ENCODE measurements around the gene NUDT16.
"Not testable (repeated sequence)": the region's sequence is repeated elsewhere in the genome, so short reads cannot be mapped to it uniquely, and the experiment has no call there.

The NUDT16 gene

DNA sequence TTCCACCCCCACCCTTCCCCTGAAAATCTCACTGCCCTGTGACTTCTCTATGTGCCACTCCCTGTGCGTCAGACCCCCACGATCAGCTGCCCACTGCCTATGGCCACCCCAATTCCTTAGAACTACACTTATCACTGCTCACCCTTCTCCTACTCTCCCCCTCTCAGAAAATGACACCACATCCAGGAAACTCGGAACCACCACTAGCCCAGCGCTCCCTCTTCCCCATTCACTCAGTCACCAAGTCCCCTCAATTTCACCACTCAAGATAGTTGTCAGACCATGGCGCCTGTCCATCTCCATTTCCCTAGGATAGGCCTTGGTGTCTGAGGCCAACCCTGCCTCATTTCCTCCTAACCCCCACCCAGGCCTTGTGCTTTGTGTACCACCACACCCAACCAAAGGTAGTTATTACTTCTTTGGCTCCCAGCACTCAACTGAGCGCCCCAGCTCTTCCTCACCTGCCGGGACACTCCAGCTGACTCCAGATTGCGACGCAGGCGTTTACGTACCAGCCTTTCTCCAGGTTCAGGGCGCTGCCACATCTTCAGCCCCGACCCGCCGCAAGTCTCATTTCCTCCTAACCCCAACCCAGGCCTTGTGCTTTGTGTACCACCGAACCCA is 641 bp upstream of the NUDT16 start:
- in situ Hi-C loops (cut with MboI; ENCODE audit: low sequenced_read_pairs) = not testable (repeated sequence)

DNA sequence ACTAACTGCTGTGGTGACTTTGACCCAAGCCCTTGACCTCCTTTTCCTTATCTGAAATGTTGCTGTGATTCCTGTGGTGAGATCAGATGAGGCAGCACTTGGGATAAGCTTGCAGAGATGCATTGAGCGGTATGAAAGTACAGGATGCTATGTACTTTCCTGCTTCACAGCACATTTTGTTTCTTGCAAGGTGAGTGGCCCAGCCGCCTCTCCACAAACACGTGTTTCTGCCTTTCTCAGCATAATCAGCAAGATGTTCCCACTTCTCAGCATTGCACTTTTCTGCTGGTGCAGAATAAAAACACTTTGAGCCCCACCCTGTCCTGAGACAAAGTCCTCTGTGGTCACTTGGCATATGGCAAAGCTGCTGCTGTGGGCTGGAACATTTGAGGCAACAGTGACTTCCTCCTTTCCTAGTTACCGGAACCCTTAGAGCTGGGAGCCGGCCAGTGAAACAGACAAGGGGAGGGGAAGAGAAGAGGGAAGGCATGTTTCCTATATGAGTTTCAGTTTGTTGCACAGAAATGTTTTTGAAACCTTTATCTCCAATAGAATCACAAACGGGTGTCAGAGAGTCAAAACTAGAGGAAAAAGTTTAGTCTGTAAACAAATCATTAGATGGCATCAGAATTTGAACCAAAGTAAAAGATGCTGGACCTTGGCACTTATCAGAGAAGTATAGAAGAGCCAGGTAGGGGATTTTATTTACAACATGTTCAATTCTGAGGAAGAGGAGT is 5.0 kb downstream of the NUDT16 start:
- in situ Hi-C loops (cut with MboI; ENCODE audit: low sequenced_read_pairs) = no loop called here

DNA sequence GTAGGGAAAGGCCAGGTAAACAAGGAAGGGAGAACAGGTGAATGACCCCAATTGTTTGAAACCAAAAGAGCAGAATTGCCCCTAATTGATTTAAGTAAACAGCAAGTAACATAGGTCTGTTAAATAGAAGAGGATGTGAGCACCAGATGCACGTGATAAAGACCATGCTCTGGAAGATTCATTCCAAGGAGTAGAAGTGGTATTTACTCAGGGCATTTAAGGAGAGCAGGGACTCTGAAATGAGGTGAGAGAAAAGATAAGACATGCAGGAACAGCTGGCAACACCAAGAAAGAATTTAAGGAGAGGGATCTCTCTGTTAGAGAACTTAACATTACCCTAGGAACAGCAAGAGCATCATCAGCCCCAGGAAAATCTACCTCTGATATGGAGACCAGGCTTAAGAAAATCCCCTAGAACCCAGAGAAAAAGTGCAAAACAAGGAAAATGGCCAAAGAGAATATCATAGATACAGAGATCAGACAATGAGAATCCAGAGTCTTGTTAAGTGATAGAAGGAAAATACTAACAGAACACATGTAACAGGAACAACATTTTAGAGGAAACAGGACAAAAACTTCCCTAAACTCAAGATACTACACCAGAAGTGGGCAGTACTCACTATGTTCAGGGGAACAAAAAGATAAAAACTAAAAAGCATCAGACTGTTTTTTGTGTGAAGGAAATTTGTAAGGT is 6.4 kb downstream of the NUDT16 start:
- in situ Hi-C loops (cut with MboI; ENCODE audit: low sequenced_read_pairs) = no loop called here

DNA sequence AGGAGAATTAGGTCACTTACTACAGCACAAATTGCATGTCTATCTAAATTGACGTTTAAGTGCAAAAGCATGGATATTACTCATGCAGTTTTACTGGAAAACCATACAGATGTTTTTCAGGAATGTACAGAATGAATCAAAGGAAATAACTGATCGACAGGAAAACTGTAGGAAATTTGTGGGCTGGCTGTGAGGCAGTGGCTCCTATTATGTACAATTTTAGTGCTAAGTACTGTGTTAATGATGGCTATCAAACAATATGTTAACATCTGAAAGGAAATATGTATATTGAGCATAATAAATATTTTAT is 6.9 kb downstream of the NUDT16 start:
- in situ Hi-C loops (cut with MboI; ENCODE audit: low sequenced_read_pairs) = no loop called here

DNA sequence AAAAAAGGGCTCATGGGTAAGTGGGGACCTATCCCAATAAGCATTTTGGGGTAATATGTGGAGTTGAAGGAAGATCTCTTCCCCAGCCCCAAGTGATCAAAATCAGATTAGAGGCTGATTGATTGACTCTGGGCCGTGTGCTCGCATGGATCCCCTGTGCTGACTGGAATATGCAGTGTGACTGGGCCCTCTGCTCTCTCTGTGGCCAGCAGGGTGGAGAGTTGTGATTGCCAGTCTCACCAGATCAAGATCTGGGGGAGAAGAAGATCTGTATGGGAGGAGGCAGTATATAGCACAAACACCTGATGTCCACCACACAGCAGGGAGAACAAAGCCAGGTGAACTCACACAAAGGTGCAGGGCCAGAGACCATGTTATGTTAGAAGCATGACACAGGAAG is 8.8 kb downstream of the NUDT16 start:
- in situ Hi-C loops (cut with MboI; ENCODE audit: low sequenced_read_pairs) = no loop called here

DNA sequence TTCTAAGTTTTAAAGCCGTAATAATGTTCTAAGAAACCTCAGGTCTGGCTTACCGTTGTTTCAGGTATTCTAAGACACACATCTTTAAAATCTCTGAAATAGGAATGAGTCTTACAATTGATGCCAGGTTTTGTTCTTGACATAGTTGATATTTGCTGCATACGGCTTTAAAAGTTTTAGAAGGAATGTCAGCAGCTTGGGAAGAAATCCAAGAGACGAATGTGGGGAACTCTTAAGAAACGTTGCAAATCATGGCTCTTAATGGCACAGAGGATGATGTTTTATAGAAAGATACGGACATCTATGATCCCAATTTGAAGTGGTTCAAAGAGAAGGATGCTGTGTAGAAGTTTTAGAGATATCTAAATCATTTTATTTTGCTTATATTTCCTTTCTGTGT is 11.5 kb downstream of the NUDT16 start:
- in situ Hi-C loops (cut with MboI; ENCODE audit: low sequenced_read_pairs) = no loop called here

DNA sequence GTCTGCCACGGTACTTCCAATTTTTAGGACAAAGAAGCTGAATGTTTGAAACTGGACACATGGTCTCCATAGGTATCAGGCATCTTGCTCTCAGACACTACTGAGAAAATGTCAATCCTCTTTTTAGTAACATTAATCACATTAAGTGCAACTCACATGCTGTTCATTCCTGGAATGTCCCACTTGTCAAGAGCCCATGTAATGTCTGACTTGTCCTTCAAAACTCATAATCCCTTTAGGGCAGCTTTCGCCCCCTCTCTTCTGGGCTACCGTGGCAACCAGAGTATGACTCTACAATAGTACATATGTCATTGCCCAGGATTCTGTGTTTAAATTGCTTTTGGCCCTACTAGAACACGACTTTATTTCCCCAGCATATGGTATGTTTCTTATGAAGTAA is 12.3 kb downstream of the NUDT16 start:
- in situ Hi-C loops (cut with MboI; ENCODE audit: low sequenced_read_pairs) = no loop called here

DNA sequence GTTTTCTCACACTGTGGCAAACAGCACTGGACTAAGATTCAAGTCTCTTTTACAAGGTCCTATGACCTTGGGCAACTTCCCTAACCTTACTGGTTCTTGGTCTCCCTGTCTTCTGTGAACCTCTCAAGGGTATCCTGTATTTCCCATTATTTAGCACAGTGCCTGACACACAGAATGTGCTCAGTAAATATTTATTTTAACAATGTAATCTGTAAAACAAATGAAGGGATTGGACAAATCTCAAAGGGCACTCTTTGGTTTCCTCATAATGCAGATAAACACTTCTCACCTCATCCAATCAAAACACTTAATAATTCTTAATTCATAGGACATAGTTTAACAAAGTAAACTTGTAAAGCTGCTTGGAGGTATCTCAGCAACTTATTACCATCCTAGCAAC is 12.8 kb downstream of the NUDT16 start:
- in situ Hi-C loops (cut with MboI; ENCODE audit: low sequenced_read_pairs) = no loop called here

DNA sequence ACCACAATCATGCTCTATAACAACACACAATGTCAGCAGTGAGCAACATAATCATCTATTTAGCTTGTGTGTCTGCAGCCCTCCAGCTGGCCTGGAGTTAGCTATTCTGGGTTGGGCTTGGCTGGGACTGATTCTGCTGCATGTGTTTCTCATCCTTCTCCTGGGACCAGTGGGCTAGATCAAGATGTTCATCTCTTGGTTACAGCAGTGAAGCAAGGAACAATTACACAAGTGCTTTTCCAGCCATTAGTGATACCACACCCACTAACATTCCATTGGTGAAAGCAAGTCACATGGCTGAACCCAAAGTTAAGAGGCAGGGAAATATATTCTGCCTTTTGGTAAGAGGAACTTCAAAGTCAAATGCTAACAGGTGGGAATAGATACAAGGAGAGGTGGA is 14.6 kb downstream of the NUDT16 start:
- in situ Hi-C loops (cut with MboI; ENCODE audit: low sequenced_read_pairs) = no loop called here

DNA sequence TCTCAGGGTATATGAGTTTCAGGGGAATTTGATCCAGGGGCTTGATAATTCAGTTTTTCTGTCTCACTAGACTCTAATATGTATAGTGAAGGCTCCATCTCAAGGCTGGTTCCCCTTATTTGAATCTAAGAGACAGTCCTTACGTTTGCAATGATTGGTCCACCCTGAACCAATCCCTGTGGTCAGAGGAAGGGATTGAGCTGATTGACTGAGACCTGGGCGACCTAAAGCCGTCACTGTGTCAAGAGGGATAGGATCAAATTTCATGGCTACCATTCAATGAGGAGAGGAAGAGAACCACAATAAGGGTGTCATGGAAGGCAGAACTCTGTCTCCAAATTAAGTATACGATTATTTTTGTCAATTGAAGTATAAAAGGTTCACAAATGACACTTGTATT is 16.3 kb downstream of the NUDT16 start:
- in situ Hi-C loops (cut with MboI; ENCODE audit: low sequenced_read_pairs) = no loop called here

DNA sequence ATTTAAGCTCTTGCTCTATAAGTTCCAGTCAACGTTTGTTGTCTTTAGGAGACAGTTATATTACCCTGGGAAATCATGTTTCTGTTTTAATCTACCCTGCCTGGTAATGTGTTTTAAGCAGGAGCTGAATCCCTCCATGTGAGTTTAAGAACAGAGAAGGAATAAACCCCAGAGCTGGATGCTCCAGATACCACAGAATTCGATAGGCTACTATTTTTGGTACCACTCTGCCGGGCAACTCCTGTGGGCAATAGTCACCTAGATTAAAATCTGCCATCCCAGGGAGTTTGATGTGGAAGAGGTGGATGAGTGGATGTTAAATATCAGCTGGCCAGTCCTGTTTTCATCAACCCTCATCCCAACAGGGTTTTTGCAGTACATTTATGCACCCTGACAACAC is 20.4 kb downstream of the NUDT16 start:
- in situ Hi-C loops (cut with MboI; ENCODE audit: low sequenced_read_pairs) = no loop called here

DNA sequence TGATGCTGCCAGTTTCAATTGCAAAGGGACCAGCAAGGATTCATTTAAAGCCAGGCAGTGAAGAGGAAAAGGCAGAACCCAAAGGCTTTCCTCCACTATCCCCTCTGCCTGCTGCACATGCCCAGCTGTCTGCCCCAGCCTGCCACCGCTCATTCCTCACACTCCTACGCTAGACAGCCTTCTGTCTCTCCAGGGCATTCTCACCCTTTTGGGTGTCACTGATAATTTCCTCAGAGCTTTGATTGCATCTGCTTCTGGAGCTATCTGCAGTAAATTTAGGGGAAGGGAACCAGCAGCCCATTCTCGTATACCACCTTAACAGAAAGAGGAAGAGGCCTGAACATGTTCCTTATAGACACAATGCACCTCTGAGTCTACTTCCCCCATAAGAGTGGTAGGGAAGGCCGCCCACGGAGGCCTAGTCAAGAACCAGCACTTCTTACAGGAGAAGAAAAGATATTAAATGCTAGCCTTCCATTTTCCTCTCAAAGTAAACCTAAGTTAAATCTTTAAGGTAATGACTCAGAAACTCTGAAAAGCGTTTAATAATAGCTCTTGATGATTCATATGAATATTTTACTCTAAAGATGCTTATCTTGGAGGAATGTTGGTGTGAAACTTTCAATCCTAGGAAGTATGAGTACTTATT is 20.9 kb downstream of the NUDT16 start:
- in situ Hi-C loops (cut with MboI; ENCODE audit: low sequenced_read_pairs) = no loop called here

DNA sequence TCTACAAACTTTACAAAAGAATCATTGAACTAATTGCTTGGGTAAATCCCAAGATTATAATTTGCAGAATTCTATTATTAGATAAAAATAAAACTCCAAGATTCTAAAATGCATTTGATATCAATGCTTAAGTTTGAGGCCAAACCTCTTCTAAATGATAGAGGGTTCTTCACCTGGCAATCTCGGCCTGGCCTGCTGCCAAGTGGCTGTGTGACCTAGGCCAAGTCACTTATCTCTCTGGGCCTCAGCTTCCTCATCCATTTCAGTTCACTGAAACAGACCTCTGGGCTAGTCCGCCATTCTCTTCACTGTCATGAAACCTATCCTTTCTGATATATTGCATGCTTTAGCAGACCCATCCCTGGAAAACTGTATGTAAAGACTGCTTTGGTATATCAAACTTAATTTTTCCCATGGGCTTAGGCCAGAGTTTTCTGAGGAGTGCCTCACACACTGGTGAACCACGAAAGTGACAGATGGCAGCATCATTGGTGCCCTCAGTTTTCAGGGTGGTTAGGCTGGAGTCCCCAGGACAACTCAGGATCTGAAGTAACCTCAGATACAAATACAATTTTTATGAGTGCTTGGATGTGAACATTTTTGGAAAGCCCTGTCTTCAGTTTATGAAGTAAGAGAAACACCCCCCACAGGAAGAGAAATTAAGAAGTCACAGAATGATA is 21.8 kb downstream of the NUDT16 start:
- in situ Hi-C loops (cut with MboI; ENCODE audit: low sequenced_read_pairs) = no loop called here

DNA sequence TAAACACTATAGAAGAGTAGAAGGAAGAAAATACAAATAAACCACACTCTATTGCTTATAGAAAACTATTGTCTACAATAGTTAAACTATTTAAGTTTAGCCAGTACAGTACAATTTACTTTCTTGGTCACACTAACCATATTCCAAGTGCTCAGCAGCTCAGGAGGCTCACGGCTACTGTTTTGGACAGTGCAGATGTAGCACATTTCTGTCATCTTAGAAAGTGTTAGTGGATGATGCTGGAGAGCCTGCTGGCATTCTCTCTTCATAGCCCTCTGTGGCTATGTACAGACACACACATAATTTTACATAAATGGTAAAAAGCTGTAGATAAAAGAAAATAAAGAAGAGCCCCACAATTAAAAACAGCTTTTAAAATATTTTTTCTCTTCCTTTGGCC is 23.8 kb downstream of the NUDT16 start:
- in situ Hi-C loops (cut with MboI; ENCODE audit: low sequenced_read_pairs) = no loop called here

DNA sequence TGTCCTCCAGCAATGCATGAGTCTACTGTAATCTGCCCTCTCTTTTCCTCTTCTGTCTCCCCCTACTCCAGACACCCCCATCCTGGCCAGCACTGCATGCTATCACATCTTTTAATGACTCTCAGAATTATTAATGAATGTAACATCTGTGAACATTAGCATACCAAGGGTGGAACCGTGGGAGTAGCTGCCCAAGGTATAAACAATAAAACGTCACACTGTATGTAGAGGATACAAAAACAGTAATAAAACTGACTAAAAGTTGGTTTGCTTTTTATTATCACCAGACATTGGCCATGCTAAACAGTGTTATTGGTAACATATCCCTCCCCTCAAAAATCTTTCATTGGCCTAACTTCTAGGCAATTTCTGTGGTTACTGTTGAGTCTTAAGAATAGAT is 24.7 kb downstream of the NUDT16 start:
- in situ Hi-C loops (cut with MboI; ENCODE audit: low sequenced_read_pairs) = no loop called here

DNA sequence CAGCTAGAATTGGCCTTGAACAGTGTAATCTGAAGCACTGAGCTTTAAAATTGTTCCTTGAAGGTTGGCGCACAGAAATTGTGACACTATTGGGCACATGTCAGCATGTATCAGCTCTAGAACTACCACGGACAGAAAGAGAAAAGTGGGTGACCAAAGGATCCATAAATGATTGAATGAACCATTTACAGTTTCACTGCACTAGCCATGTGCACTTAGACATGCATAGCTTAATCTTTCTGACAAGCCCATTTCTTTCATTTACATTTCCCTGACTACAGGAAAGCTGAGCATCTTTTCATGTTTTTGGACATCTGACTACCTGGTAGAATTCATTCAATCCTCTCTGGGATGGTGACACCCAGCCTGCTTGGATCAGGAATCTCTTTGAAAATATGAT is 36.2 kb downstream of the NUDT16 start:
- in situ Hi-C loops (cut with MboI; ENCODE audit: low sequenced_read_pairs) = no loop called here

DNA sequence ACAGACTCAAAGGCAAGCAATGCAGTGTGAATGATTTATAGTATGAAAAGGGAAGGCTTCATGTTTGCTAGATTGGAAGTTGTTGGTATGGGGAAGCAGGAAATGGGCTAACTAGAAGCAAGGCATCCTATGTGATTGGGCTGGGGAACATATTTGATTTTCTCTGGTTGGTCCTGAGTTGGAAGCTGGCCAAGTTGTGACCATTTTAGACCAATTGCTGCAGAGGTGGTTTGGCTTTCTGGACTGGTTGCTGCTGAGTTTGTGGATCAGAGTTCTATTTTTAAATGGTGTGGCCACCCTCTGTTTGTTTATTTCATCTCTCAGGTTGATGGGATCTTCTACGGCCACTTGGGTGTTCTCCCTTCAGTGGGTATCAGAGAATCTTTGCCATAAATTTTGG is 39.7 kb downstream of the NUDT16 start:
- in situ Hi-C loops (cut with MboI; ENCODE audit: low sequenced_read_pairs) = no loop called here

DNA sequence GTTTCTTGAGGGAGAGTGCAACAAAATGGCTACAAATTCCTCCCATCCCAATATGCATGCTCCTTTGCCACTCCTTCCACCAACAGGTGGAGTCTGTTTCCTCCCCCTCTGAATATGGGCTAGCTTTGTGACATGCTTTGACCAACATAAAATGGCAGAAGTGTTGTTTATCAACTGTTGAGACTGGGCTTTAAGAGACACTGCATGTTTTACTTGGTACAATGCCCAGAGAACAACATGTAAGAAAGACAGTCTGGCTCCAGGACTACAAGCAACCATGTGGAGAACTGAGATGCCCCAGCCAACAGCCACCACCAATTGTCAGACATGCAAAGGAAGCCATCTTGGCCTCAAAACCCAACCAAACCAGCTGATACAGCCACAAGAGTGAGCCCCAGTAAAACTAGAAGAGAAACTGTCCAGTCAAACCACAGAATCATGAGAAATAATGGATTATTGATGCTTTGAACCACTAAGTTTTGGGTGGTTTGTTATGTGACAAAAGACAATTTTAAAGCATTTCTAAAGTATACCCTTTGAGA is 40.5 kb downstream of the NUDT16 start:
- in situ Hi-C loops (cut with MboI; ENCODE audit: low sequenced_read_pairs) = no loop called here

DNA sequence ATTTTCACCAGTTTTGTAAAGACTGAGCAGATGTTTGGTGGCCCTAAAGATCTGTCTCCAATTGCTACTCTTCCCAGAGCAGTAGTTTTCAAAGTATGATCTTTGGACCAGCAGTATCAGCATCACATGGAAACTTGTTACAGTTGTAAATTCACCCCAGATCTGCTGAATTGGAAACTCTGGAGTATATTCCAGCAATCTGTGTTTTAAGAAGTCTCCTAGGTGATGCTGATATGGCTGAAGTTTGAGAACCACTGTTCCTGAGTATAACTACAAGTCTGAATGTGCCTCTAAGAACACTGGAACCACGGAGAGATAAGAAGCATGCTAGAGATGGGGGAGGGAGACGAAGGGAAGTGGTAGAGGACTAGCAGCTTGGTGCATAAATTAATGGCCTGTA is 45.7 kb downstream of the NUDT16 start:
- in situ Hi-C loops (cut with MboI; ENCODE audit: low sequenced_read_pairs) = no loop called here

DNA sequence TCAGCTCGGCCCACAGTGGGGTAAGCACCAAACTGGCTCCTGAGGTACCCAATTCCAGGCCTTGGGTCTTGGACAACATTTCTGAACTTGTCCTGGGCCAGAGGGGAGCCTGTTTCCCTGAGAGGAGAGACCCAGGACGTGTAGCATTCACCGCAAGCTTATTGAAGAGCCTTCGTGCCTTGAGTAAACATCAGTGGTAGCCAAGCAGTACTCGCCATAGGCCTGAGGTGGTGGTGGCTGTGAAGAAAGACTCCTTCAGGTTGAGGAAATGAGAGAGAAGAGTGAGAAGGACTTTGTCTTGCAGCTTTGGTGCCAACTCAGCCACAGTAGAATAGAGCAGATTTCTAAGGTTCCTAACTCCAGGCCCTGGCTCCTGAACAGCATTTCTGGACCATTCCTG is 50.2 kb downstream of the NUDT16 start:
- in situ Hi-C loops (cut with MboI; ENCODE audit: low sequenced_read_pairs) = no loop called here

DNA sequence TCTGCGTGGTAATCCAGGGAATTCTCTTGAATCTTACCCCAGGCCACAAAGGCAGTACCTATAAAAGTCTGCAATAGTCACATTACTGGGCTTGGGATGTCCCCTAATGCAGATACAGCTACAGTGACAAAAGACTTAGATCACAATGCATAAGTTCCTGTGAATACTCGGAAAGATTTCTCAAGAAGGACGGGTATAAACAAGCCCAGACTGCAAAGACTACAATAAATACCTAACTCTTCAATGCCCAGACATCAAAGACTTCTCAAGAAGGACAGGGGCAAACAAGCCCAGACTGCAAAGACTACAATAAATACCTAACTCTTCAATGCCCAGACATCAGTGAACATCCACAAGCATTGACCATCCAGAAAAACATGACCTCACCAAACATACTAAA is 50.9 kb downstream of the NUDT16 start:
- in situ Hi-C loops (cut with MboI; ENCODE audit: low sequenced_read_pairs) = no loop called here
